ENCODE measurements around the gene SAE1. TPM values are rescaled to one million over a fixed set of nuclear protein-coding genes. Genes with fewer than 3 reads are reported as not detected.
"Not testable (repeated sequence)": the region's sequence is repeated elsewhere in the genome, so short reads cannot be mapped to it uniquely, and the experiment has no call there.

Gene SAE1
- total and polyA plus RNA-seq, 2 donors, result 81.4 to 115 TPM

GRCh38 chr19:47124937-47125668 lies 5.5 kb upstream of the SAE1 start:
- 39% methylated on average over 8 of the region's 8 CpGs for WGBS
- peak; percentile 62 for DNase-seq (ENCODE audit: extremely low spot score)
- no peaks in the 10 kb centered on the region for H3K4me1 ChIP-seq (ENCODE audit: insufficient read depth)
- no peak overlapping the region for H3K4me3 ChIP-seq (ENCODE audit: low read depth, low read length)
- no peaks in the 10 kb centered on the region for H3K36me3 ChIP-seq (ENCODE audit: insufficient read depth)
- no peak overlapping the region for H3K27ac ChIP-seq (ENCODE audit: low read depth)

GRCh38 chr19:47125669-47125938 lies 5.0 kb upstream of the SAE1 start:
- H3K4me3 ChIP-seq (ENCODE audit: low read depth, low read length), result no peak overlapping the region
- H3K4me1 ChIP-seq (ENCODE audit: insufficient read depth), result no peaks in the 10 kb centered on the region
- H3K27ac ChIP-seq (ENCODE audit: low read depth), result no peak overlapping the region
- DNase-seq (ENCODE audit: extremely low spot score), result no peak
- no peaks in the 10 kb centered on the region for H3K36me3 ChIP-seq (ENCODE audit: insufficient read depth)

GRCh38 chr19:47129579-47129978 lies 1.1 kb upstream of the SAE1 start:
- no peaks in the 10 kb centered on the region for H3K4me1 ChIP-seq (ENCODE audit: insufficient read depth)
- no peak overlapping the region for H3K27ac ChIP-seq (ENCODE audit: low read depth)
- 95% methylated on average over 4 of the region's 4 CpGs for WGBS
- no peaks in the 10 kb centered on the region for H3K36me3 ChIP-seq (ENCODE audit: insufficient read depth)
- no peak for DNase-seq (ENCODE audit: extremely low spot score)
- H3K4me3 ChIP-seq (ENCODE audit: low read depth, low read length), result no peak overlapping the region

GRCh38 chr19:47130120-47130588 lies 481 bp upstream of the SAE1 start:
- no peak for DNase-seq (ENCODE audit: extremely low spot score)
- H3K27ac ChIP-seq (ENCODE audit: low read depth), result no peak overlapping the region

DNA sequence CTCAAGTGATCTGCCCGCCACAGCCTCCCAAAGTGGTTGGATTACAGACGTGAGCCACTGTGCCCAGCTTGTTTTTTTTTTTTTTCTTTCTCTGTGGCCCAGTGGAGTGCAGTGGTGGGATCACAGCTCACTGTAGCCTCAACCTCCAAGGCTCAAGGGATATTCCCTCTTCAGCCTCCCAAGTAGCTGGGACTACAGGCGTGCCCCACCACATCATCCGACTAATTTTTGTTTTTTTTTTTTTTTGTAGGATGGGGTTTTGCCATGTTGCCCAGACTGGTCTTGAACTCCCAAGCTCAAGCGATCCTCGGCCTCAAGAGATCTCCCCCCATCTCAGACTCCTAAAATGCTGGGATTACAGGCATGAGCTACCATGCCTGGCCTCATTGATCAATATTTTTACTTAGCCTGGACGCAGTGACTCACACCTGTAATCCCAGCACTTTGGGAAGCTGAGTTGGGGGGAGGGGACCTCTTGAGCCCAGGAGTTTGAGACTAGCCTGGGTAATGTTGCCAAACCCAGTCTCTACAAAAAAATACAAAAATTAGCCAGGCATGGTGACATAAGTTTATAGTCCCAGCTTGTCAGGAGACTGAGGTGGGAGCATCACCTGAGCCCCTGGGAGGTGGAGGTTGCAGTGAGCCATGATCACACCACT lies 1.7 kb downstream of the SAE1 start:
- WGBS, result 87% methylated on average over 7 of the region's 7 CpGs
- Histone ChIP-seq H3K4me1 (ENCODE audit: insufficient read depth) (no peaks in the 10 kb centered on the region), H3K36me3 (ENCODE audit: insufficient read depth) (no peaks in the 10 kb centered on the region)

More at GRCh38 chr19:47130120-47130588, 481 bp upstream of the SAE1 start:
- Histone ChIP-seq H3K4me1 (ENCODE audit: insufficient read depth) (no peaks in the 10 kb centered on the region), H3K36me3 (ENCODE audit: insufficient read depth) (no peaks in the 10 kb centered on the region), H3K4me3 (ENCODE audit: low read depth, low read length) (no peak overlapping the region)
- WGBS, result 60% methylated on average over 8 of the region's 8 CpGs

GRCh38 chr19:47133021-47133471 lies 2.4 kb downstream of the SAE1 start:
- Histone ChIP-seq H3K27ac (ENCODE audit: low read depth) (no peak overlapping the region), H3K36me3 (ENCODE audit: insufficient read depth) (no peaks in the 10 kb centered on the region), H3K4me1 (ENCODE audit: insufficient read depth) (no peaks in the 10 kb centered on the region), H3K4me3 (ENCODE audit: low read depth, low read length) (no peak overlapping the region)
- 86% methylated on average over 11 of the region's 11 CpGs for WGBS
- DNase-seq (ENCODE audit: extremely low spot score), result no peak

More for the DNA sequence above, 1.7 kb downstream of the SAE1 start:
- DNase-seq (ENCODE audit: extremely low spot score), result no peak
- H3K4me3 ChIP-seq (ENCODE audit: low read depth, low read length), result no peak overlapping the region
- no peak overlapping the region for H3K27ac ChIP-seq (ENCODE audit: low read depth)

- H3K4me1 ChIP-seq (ENCODE audit: insufficient read depth), result no peaks in the 10 kb centered on the region
- H3K27ac ChIP-seq (ENCODE audit: low read depth), result no peak overlapping the region
- no peak for DNase-seq (ENCODE audit: extremely low spot score)
- WGBS, result 54% methylated on average over 2 of the region's 2 CpGs
- peaks cover 1% of the 10 kb centered on the region for H3K36me3 ChIP-seq (ENCODE audit: insufficient read depth)
- no peak overlapping the region for H3K4me3 ChIP-seq (ENCODE audit: low read depth, low read length)
These were observed 3.9 kb downstream of the SAE1 start for GRCh38 chr19:47134545-47134944.

- H3K27ac ChIP-seq (ENCODE audit: low read depth), result no peak overlapping the region
- 79% methylated on average over 3 of the region's 3 CpGs for WGBS
These were observed 4.5 kb downstream of the SAE1 start for GRCh38 chr19:47135156-47135555.

GRCh38 chr19:47141252-47141651 lies 10.6 kb downstream of the SAE1 start:
- not testable (repeated sequence) for DNase-seq (ENCODE audit: extremely low spot score); H3K27ac ChIP-seq (ENCODE audit: low read depth); H3K36me3 ChIP-seq (ENCODE audit: insufficient read depth); H3K4me3 ChIP-seq (ENCODE audit: low read depth, low read length); H3K4me1 ChIP-seq (ENCODE audit: insufficient read depth)
- 33% methylated on average over 7 of the region's 7 CpGs for WGBS

More at GRCh38 chr19:47135156-47135555, 4.5 kb downstream of the SAE1 start:
- H3K4me3 ChIP-seq (ENCODE audit: low read depth, low read length), result no peak overlapping the region
- DNase-seq (ENCODE audit: extremely low spot score), result no peak
- no peaks in the 10 kb centered on the region for H3K4me1 ChIP-seq (ENCODE audit: insufficient read depth)
- peaks cover 1% of the 10 kb centered on the region for H3K36me3 ChIP-seq (ENCODE audit: insufficient read depth)

- Histone ChIP-seq H3K4me3 (ENCODE audit: low read depth, low read length) (no peak overlapping the region), H3K4me1 (ENCODE audit: insufficient read depth) (no peaks in the 10 kb centered on the region), H3K27ac (ENCODE audit: low read depth) (no peak overlapping the region), H3K36me3 (ENCODE audit: insufficient read depth) (peaks cover 1% of the 10 kb centered on the region)
- no peak for DNase-seq (ENCODE audit: extremely low spot score)
These were observed 11.1 kb downstream of the SAE1 start for GRCh38 chr19:47141695-47142094.

DNA sequence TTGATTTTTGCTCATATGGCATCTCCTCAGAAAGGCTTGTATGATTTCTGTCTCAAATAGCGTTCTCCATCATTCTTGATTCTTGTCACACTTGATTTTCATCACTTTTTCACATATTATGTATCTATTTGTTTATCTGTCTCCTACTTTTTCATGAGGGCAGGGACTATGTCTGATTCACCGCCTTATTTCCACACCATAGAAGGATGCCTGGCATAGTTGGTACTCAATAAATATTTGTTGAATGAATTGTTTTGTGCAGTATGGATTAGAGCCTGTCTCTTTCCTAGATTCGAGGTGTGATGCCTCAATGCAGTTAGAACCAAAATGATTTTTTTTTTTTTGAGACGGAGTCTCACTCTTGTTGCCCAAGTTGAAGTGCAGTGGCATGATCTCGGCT lies 12.1 kb downstream of the SAE1 start:
- WGBS, result 73% methylated on average over 5 of the region's 5 CpGs
- no peak for DNase-seq (ENCODE audit: extremely low spot score)
- Histone ChIP-seq H3K27ac (ENCODE audit: low read depth) (no peak overlapping the region), H3K36me3 (ENCODE audit: insufficient read depth) (peaks cover 1% of the 10 kb centered on the region), H3K4me1 (ENCODE audit: insufficient read depth) (no peaks in the 10 kb centered on the region), H3K4me3 (ENCODE audit: low read depth, low read length) (no peak overlapping the region)

DNA sequence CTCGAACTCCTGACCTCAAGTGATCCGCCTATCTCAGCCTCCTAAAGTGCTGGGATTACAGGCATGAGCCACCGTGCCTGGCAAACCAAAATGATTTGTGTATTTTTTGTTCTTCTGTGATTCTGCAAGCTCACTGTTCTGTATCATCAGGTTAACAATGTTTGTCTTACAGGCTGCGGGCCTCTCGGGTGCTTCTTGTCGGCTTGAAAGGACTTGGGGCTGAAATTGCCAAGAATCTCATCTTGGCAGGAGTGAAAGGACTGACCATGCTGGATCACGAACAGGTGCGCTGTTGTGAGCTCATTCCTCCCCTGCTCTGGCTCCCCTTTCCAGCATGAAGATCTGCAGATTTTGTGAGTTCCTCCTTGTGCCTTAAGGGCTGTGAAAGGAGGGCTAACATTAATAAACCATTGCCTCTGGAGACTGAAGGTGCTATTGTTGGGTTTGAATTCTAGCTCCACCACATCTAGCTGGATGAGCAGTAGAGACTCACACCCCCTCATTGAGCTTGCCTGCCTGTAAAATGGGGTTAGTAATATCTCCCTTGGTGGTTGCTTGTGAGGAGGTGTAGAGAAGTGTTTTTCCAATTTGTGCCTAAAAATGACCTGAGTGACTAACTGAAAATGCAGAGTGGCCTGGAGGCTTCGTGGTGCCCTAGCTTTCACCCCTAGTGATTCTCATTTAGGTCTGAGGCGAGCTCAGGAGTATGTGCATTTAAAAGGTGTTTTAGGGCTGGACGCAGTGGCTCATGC lies 12.9 kb downstream of the SAE1 start:
- Histone ChIP-seq H3K4me3 (ENCODE audit: low read depth, low read length) (no peak overlapping the region), H3K27ac (ENCODE audit: low read depth) (no peak overlapping the region), H3K36me3 (ENCODE audit: insufficient read depth) (peaks cover 1% of the 10 kb centered on the region), H3K4me1 (ENCODE audit: insufficient read depth) (no peaks in the 10 kb centered on the region)
- DNase-seq (ENCODE audit: extremely low spot score), result no peak
- WGBS, result 52% methylated on average over 11 of the region's 11 CpGs

- 87% methylated on average over 13 of the region's 13 CpGs for WGBS
- Histone ChIP-seq H3K36me3 (ENCODE audit: insufficient read depth) (no peaks in the 10 kb centered on the region), H3K4me1 (ENCODE audit: insufficient read depth) (no peaks in the 10 kb centered on the region), H3K4me3 (ENCODE audit: low read depth, low read length) (no peak overlapping the region), H3K27ac (ENCODE audit: low read depth) (no peak overlapping the region)
- no peak for DNase-seq (ENCODE audit: extremely low spot score)
These were observed 14.0 kb downstream of the SAE1 start for GRCh38 chr19:47144630-47145029.
